MM.1S (cell line): ENCODE data around the gene VGF.

ENCODE experiments used
- DNase-seq: peaks from one replicate; pipeline ENCODE4 v3.0.0-alpha.2; 2015
- H2AFZ ChIP-seq: fragments of 300-600 bp; sonication (generic); 2 replicates; pipeline ENCODE4 v1.6.0; 2016; ENCODE audit warnings: antibody characterized with exemption, low read length
- H3F3A ChIP-seq: fragments of 300-600 bp; sonication (generic); 2 replicates; pipeline ENCODE4 v1.6.1; 2016; ENCODE audit warnings: mild to moderate bottlenecking, antibody characterized with exemption, low read length, moderate library complexity, mixed read lengths; ENCODE audit not compliant: insufficient read depth
- H3K27ac ChIP-seq: fragments of 300-600 bp; sonication (generic); 2 replicates; pipeline ENCODE4 v1.5.1; 2016; ENCODE audit warnings: mild to moderate bottlenecking, low read length
- H3K27me3 ChIP-seq: fragments of 300-600 bp; sonication (generic); replicated peaks from 2 replicates; pipeline ENCODE4 v1.6.0; 2016; ENCODE audit warnings: low read length; ENCODE audit not compliant: insufficient read depth
- H3K36me3 ChIP-seq: fragments of 300-600 bp; sonication (generic); replicated peaks from 2 replicates; pipeline ENCODE4 v1.6.1; 2016; ENCODE audit warnings: mild to moderate bottlenecking, low read length, mixed read lengths; ENCODE audit not compliant: insufficient read depth
- H3K4me1 ChIP-seq: fragments of 300-600 bp; sonication (generic); 2 replicates; pipeline ENCODE4 v1.6.1; 2016; ENCODE audit warnings: low read length, mixed read lengths
- H3K4me2 ChIP-seq: fragments of 300-600 bp; sonication (generic); 2 replicates; pipeline ENCODE4 v1.6.0; 2016; ENCODE audit warnings: low read depth, low read length
- H3K4me3 ChIP-seq: fragments of 300-600 bp; sonication (generic); 2 replicates; pipeline ENCODE4 v1.5.1; 2016; ENCODE audit warnings: low read length, mixed read lengths
- H3K79me2 ChIP-seq: fragments of 300-600 bp; sonication (generic); 2 replicates; pipeline ENCODE4 v1.6.1; 2016; ENCODE audit warnings: mixed run types, low read length, mixed read lengths
- H3K9ac ChIP-seq: fragments of 300-600 bp; sonication (generic); 2 replicates; pipeline ENCODE4 v1.6.1; 2016; ENCODE audit warnings: low read length, mixed read lengths
- H3K9me2 ChIP-seq: fragments of 300-600 bp; sonication (generic); replicated peaks from 2 replicates; pipeline ENCODE4 v1.6.1; 2016; ENCODE audit warnings: mild to moderate bottlenecking, low read length, mixed read lengths; ENCODE audit not compliant: insufficient read depth
- H3K9me3 ChIP-seq: fragments of 300-600 bp; sonication (generic); replicated peaks from 2 replicates; pipeline ENCODE4 v1.6.1; 2016; ENCODE audit warnings: mild to moderate bottlenecking, low read length, mixed read lengths; ENCODE audit not compliant: insufficient read depth
- H4K20me1 ChIP-seq: fragments of 300-600 bp; sonication (generic); 2 replicates; pipeline ENCODE4 v1.6.1; 2016; ENCODE audit warnings: mild to moderate bottlenecking, low read length, moderate library complexity, mixed read lengths; ENCODE audit not compliant: insufficient read depth
- CTCF ChIP-seq: fragments of 300-600 bp; sonication (generic); IDR thresholded peaks from 2 replicates; pipeline ENCODE4 v1.5.1; 2016; ENCODE audit warnings: antibody characterized with exemption, low read length, mixed read lengths
- EZH2 ChIP-seq: fragments of 300-600 bp; sonication (generic); optimal IDR thresholded peaks from 2 replicates; pipeline ENCODE3; 2017; ENCODE audit warnings: low read depth, mild to moderate bottlenecking, antibody characterized with exemption, low read length, mixed read lengths
- EZH2phosphoT487 ChIP-seq: fragments of 300-600 bp; sonication (generic); IDR thresholded peaks from 2 replicates; pipeline ENCODE4 v1.6.1; 2018; ENCODE audit warnings: antibody characterized with exemption, low read length

VGF gene

GRCh38 chr7:101210143-101210542, 44.8 kb upstream of the VGF start:
- no peaks in the 10 kb centered on the region for H4K20me1 ChIP-seq
- H3K27ac ChIP-seq = no peak overlapping the region
- TF ChIP-seq EZH2phosphoT487 = no peak
- no peak for TF ChIP-seq CTCF
- no peak for TF ChIP-seq EZH2
- no peak for DNase-seq
- H3K4me1 ChIP-seq = no peaks in the 10 kb centered on the region
- no peaks in the 10 kb centered on the region for H3F3A ChIP-seq
- no peak overlapping the region for H3K4me2 ChIP-seq
- H3K27me3 ChIP-seq = no peaks in the 10 kb centered on the region
- H3K79me2 ChIP-seq = no peaks in the 10 kb centered on the region
- H3K9me3 ChIP-seq = no peaks in the 10 kb centered on the region
- H3K9me2 ChIP-seq = no peaks in the 10 kb centered on the region
- no peak overlapping the region for H3K9ac ChIP-seq
- no peak overlapping the region for H2AFZ ChIP-seq
- no peak overlapping the region for H3K4me3 ChIP-seq
- no peaks in the 10 kb centered on the region for H3K36me3 ChIP-seq

- no peak for DNase-seq
- Histone ChIP-seq H2AFZ (no peak overlapping the region), H3K36me3 (no peaks in the 10 kb centered on the region), H3F3A (no peaks in the 10 kb centered on the region), H3K9me3 (no peaks in the 10 kb centered on the region), H3K9me2 (no peaks in the 10 kb centered on the region), H3K9ac (no peak overlapping the region), H3K4me2 (no peak overlapping the region), H3K4me3 (no peak overlapping the region), H3K4me1 (no peaks in the 10 kb centered on the region), H4K20me1 (no peaks in the 10 kb centered on the region), H3K27me3 (no peaks in the 10 kb centered on the region; the same call in 1 of the 2 replicates), H3K79me2 (no peaks in the 10 kb centered on the region), H3K27ac (no peak overlapping the region)
- TF ChIP-seq EZH2phosphoT487 = no peak
- no peak for TF ChIP-seq CTCF
- no peak for TF ChIP-seq EZH2
Measured at GRCh38 chr7:101208794-101209193, 43.4 kb upstream of the VGF start.

- H2AFZ ChIP-seq = no peak overlapping the region
- H4K20me1 ChIP-seq = no peaks in the 10 kb centered on the region
- no peaks in the 10 kb centered on the region for H3K9me2 ChIP-seq
- H3K9ac ChIP-seq = no peak overlapping the region
- H3K79me2 ChIP-seq = no peaks in the 10 kb centered on the region
- no peak overlapping the region for H3K4me2 ChIP-seq
- no peaks in the 10 kb centered on the region for H3K36me3 ChIP-seq
- H3K4me1 ChIP-seq = no peaks in the 10 kb centered on the region
- no peak for TF ChIP-seq EZH2phosphoT487
- TF ChIP-seq EZH2 = no peak
- TF ChIP-seq CTCF = no peak
- H3F3A ChIP-seq = no peaks in the 10 kb centered on the region
- no peak overlapping the region for H3K4me3 ChIP-seq
- no peaks in the 10 kb centered on the region for H3K9me3 ChIP-seq
- no peak for DNase-seq
- peaks cover 11% of the 10 kb centered on the region for H3K27me3 ChIP-seq
- H3K27ac ChIP-seq = no peak overlapping the region
Measured at GRCh38 chr7:101207459-101207858, 42.1 kb upstream of the VGF start.
